Measurements from ENCODE around the gene NR3C1. TPM values are rescaled to one million over a fixed set of nuclear protein-coding genes. Genes with fewer than 3 reads are reported as not detected.

NR3C1 gene
- 35.3 and 42.1 TPM in 2 replicates for total RNA-seq (2014; rRNA removed; shearing (Covaris generic))

DNA sequence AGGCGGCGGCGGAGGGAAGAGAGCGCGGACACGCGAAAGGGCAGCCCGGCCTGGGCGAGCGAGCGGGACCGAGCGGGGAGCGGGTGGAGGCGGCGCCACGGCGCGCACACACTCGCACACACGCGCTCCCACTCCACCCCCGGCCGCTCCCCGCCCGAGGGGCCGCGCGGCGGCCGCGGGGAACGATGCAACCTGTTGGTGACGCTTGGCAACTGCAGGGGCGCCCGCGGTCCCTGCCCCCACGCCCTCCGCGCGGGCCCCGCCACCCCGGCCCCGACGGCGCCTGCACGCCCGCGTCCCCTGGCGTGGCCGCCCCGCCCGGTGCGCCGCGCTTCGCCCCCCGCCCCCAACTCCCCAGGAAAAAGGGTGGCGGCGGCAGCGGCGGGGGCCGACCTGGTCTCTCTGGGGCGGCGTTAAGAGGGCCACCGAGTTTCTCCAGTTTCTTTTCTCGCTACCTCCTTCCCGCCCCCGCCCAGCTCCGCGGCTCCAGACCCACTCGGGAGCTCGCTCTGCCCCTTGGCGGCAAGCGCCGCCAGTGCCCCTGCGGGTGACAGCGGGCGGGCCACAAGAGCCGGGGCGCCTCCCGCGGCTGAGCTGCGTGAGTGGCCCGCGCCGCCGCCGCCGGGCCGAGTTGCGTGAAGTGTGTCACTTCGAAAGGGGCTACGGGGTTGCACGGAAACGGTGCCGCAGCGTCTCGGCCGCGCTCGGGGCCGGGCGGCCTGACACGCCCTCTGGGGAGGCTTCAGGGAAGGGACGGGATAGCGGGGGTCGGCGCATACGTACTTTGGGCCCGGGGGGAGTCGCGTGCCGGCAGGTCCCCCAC, at the start of gene NR3C1:
NR3C1 (minus strand) TSS at position 94 of the 823 bp plus-strand sequence. CDS start 2,847 bp downstream, outside the sequence.
- DNase-seq (ENCODE audit: low spot score): peak; percentile 70

DNA sequence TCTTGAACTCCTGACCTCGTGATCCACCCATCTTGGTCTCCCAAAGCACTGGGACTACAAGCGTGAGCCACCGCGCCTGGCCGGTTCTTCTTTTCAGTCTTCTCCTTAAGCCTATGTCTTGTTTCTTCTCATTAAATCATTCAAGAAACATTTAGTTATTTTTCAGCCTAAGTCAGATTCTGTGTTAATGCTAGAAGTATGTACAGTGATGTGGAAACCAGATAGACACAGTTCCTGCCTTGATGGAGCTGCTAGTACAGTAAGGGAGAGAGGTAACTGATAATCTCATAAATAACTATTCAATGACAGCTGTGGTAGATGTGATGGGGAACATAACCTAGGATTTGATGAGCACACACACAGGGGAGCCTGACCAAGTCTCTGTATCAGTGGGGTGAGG, 46.3 kb upstream of the NR3C1 start:
- DNase-seq (ENCODE audit: low spot score): no peak

DNA sequence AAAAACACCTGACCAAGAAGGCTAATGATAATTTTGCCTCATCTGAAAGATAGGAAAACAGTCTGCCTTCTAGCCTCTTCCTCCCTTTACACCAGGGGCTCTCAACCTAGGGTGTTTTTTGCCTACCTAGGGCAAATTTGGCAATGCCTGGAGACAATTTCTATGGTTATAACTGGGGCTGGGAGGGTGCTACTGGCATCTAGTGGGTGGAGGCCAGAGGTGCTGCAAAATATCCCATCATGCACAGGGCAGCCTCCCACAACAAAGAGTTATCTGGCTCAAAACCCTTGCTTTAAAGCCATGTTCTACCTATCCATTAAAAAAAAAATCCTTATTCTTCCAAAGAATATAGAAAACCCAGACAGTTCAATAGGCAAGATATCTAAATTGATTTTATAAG, 45.0 kb upstream of the NR3C1 start:
- no peak for DNase-seq (ENCODE audit: low spot score)

DNA sequence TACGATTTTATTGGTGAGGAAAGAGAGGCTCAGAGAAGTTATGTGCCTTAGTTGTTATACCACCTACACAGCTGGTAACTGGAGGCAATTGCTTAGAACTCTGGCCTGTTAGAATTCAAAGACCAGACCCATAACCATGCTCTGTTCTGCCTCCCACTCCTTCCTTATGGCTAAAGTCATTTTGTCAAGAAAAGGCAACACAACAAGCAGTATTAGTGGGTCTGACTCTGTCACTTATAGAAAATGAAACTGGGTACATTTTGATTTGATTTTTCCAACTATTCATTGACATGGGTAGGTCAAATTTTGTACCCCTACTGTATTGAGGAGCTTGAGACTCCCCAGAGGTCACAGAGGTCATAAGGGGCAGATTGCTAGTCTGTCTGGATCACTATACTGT, 44.5 kb upstream of the NR3C1 start:
- DNase-seq (ENCODE audit: low spot score): no peak

DNA sequence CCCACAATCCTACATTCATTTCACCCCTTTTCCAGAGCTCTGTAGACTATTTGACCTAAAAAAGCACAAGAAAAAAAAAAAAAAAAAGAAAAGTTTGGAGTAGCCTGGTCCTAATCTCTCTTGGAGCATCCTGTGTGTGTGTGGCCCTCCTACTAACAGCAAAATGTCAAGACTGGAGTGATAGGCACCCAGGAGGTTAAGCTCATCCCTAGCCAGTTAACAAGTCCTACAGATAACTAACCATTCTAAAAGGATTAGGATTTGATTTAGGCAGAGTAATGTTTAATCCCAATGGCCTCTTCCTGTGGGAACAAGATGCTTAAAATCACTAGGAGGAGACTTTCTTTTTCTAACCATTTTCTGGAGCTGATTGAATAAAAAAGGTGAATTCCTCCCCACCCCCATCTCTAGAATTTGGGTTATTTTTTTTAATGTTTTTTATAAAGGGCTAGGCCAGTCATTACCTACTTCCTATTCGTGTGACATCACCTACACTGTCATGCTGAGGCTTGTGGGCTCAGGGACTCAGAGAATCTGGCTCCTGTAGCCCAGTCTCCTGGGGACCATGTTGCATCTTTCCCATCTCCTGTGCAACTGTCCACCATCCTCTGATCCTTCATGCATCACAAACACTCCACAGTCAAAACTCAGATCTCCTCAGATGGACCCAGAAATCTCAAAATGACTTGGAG, 43.2 kb upstream of the NR3C1 start:
- DNase-seq (ENCODE audit: low spot score): no peak

DNA sequence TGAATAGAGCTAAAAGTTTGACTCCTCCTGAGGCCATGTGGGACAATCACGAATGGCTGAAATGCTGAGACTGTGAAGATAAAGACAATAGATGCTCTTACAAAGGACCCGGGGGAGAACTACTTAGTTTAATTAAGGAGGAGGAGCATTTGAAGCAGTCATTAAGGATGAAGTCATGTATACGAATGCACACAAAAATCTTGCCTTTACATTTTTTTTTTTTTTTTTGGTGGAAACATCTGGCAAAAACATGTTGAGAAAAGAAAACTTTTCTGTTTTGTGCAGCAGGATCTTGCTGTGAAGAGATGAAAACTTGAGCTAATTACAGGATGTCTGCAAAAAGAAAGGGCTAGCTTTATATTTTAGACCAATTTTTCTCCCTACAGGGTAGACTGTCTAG, 42.3 kb upstream of the NR3C1 start:
- no peak for DNase-seq (ENCODE audit: low spot score)

DNA sequence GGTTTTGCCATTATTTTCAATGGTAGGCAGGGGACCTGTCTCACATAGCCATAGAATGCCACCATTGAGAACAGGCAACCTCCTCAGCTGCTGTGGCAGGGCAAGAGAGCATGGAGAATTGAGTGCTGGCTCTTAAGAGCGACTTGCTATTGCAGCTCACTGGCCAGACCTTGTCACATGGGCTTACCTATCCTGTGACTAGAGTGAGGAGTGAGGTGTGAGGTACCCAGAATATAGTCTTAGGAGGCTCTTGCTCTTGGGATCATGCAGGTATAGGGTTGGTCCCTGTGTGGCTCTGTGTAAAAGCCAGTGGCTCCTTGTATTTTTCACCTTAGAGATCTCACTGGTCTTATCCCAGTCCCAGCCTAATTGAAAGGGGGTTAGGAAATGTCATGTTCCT, 39.8 kb upstream of the NR3C1 start:
- no peak for DNase-seq (ENCODE audit: low spot score)

DNA sequence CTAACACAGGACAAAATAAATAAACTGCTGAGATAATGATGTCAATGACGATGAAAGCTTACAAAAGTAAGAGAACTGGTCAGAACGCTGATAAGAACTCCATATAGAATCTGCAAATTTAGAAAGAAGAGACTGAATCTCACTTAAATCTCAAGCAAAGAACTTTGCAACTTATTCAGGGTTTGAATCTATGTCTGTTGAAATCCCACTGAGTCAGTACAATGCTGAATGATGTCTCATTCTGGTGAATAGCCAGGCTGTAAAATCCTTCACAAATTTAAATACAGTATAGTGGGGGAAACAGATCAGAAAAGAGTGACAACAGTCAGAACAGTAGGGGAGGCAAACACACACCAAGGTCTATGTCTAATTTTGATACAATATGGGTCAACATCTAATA, 38.9 kb upstream of the NR3C1 start:
- no peak for DNase-seq (ENCODE audit: low spot score)

DNA sequence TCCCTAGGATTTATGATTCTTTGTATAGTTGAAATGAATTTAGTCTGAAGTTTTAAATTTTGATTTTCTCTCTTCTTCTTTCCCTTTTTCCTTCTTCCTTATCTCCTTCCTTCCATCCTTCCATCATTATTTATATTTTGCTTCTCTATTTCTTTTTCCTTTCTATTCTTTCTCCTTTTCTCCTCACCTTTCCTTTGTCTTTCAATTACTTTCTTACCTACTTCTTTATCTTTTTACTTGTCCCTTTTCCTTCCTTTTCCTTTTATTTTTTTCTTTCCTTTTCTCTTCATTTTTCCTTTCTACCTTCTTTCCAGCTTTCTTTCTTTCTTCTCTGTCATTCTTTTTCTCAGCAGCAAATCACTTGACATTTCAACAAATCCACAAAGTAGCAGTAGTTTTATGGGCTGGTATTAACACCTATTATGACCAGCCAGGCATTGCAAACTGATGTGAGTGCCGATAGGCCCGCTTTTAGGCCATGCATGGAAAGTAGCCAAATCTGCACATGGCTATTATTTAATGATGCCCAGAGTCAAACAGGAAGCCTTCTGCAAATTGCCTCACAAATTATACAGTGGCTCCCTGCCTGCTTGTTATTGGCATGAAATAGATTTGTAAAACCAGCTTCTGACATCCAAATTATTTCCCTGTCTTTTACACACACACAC, 37.1 kb upstream of the NR3C1 start:
- no peak for DNase-seq (ENCODE audit: low spot score)

DNA sequence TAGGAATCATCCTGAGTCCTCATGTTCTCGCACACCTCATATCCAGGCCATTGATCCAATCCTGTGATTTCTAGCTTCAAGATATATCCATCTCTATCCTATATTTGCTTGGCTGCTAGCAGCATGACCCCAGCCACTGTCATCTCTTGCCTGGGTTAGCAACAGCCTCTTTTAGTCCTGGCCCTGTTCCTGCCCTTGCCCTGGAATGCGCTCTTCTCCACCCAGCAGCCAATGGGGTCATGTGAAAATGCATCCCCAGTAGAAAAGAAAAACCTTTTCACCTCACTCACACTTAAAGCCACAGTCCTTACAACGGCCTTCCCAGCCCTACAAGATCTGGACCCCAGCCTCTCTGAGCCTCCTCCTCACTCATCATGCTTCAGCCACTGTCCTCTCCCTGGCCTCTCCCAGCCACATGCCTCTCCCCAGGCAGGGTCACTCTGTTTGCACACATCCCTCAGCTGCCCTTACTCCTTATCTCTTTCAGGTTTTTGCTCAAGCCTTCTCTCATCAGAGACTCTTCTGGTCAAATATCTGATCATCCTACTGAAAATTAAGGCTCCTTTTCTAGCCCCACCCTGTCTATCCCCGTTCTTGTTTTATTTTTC, 34.3 kb upstream of the NR3C1 start:
- DNase-seq (ENCODE audit: low spot score): no peak

DNA sequence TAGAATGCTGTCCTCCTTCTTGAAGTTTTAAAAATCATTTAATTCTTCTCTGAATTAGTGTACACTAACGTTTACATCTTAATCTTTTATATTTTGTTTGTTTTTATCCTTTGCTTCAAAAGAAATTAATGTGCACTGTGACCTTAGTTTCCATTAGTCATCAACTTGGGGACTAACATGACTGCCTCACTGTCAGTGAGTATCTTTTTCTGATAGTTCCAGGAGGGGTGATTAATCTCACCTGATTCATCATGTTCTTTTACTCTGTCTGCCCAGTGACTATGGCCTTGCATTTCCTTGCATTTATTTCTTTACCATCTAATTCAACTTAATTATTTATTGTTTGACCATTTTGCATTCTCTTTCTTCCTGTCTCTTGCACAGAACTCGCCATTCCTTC, 33.4 kb upstream of the NR3C1 start:
- DNase-seq (ENCODE audit: low spot score): peak; percentile 17

DNA sequence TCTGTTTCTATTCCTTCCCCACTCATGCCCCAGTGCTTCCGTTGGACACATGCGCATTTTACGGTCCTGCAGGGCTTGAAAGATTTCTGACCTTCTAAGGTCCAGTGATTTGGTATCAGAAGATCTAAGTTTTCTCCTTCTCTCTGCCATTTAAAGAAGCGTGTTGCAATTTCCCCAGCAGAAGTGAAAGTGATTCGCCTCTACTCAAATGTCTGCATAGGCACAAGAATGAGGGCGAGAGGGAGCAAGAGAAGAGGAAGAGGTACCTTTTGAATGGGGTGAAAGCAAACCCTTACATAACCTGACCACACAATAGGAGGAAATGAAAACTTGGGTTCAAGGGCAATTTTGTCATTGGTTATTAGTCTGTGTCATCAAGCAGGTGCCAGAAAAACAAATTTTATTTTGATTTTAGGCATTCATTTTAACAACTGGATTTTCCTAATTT, 31.7 kb upstream of the NR3C1 start:
- DNase-seq (ENCODE audit: low spot score): no peak

DNA sequence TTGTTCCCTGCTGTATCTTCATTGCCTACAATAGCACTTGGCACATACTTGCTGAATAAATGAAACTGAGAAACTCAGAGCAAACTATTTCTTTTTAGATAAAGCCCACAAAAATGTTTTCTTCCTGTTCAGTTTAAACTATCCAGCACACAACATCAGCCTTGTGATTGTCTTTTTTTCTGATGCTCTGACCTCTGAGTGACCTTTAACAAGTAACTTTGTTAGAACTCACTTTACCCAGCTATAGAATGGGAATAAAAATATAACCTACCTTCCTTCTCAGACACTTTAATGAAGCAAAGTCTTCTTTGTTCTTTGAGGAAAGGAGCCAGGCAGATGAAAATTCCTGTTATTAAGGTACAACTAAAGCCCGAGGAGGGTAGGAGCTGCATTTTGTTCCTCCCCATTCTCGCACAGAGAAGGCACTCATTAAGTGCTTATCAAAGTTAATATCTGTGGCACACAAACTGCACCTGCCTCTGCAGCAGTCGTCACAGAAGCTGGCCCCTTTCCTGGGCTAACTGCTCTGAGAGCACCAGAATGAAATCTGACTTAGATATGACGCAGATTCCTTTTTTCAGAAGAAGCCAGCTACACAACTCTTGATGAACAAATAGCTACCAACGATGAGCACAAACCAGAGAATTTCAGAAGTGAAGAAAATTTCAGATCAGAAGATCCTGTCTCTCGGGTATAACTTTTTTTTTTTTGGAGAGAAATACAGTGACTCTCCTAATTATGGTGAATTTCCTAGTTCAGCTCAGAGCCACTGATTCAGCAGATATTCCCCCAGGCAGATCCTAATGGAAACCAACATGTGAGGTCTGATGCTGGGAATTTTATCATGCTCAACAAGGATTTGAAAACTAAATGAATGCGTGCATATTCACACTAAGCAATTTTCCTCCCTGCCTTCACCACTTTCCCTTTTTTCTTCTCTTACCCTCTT, 31.0 kb upstream of the NR3C1 start:
- DNase-seq (ENCODE audit: low spot score): no peak

DNA sequence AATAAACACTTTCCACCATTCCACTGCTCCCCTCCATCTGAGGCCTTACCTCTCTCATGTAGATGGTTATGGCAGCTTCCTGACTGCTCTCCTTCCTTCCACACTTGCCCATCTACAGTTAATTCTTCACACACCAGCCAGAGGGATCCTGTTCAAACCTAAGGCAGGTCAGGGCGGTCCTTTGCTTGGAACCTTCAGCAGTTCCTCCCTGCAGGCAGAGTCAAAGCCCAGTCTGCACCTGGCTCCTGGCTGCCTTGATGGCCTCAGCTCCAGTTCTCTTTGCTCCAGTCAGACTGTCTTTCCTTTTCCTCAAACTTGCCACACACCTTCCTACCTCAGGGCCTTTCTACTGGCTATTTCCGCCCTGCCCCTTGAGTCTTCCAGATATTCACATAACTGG, 30.2 kb upstream of the NR3C1 start:
- no peak for DNase-seq (ENCODE audit: low spot score)

DNA sequence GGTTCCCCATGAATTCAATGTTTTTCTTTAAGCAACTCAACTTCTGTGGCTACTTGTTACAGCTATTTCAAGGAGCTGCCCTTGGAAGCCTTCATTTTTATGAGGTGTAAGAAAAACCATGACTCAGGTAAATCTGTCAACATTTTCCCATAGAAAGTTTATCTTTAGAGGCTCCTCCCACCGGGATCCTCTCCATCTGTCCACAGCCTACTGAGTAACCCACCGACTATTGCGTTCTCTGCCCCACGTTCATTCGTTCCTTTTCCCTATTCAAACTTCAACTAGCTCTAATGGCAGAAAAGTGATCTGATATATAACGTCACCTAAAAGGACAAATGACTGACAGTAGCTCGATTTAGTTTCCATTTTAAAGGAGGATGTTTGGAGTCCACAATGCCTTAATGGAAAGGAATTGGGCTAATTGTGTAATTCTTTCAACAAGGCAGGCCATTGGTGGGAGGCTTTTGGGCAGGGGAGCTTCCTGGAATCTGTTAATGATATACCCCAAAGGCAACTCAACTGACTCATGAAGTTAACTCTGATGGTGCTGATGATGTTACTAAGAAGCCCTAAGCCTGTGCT, 29.3 kb upstream of the NR3C1 start:
- DNase-seq (ENCODE audit: low spot score): peak; percentile 32

DNA sequence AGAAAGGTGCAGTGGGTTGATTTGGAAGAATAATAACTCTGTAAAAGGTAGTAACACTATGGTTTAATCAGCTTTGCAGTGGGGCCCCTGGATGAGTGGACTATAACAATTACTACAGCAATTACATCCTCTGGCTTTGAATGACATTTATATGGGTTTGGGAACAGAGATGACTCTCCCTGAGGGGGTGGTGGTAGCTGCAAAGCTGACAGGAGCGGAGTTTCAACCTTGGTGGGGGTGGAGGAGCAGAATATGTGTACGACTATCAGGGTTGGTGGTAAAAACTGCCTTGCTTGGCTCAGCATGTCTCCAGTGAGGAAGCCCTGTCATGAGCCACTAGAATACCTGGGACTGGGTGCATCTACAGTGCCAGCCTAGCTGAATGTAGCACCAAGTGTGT, 28.3 kb upstream of the NR3C1 start:
- no peak for DNase-seq (ENCODE audit: low spot score)

DNA sequence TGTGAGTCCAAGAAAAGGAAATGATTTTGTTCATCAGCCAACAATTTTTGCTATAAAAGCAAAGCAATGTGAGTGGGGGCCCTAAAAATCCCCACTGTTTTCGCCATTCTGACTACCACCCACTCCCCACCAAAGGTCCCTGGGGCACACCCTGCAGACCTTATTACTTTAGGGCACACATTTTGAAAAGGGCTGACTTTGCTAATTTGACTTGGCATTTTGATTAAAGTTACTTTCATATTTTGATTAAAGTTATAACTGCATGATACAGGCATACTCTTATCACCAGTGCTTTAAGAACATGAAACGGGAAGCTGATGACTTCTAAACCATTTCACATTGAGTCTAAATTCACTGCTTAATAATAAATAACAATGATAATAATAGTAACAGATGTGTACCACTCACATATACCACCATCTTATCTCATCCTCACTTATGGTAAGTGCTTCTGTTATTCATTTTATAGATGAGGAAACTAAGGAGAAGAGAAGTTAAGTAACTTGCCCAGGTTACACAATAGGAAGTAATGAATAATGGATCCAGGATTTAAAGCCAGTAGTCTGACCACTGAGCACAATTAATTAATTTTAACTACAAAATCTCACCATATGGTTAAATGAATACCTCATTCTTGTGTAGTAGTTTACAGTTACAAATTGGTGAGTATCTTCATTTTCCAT, 25.4 kb upstream of the NR3C1 start:
- no peak for DNase-seq (ENCODE audit: low spot score)

DNA sequence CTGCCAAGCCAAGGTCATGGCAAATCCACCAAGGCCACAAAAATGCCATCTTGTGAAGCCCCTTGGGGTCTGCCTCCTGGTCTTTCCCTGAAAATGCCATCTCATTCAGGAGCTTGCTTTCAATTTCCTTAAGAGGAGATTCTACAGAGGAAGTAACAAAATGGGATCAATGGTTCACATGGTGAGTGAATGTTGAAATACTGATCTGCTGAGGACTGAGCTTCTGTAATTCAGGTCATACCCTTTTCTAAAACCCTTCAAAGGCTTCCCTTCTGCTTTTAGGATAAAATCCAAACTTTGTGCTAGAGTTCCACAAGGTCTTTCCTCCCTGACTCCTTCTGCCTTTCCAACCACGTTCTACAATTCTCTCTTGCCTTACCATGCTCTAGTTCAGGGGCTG, 24.7 kb upstream of the NR3C1 start:
- no peak for DNase-seq (ENCODE audit: low spot score)

DNA sequence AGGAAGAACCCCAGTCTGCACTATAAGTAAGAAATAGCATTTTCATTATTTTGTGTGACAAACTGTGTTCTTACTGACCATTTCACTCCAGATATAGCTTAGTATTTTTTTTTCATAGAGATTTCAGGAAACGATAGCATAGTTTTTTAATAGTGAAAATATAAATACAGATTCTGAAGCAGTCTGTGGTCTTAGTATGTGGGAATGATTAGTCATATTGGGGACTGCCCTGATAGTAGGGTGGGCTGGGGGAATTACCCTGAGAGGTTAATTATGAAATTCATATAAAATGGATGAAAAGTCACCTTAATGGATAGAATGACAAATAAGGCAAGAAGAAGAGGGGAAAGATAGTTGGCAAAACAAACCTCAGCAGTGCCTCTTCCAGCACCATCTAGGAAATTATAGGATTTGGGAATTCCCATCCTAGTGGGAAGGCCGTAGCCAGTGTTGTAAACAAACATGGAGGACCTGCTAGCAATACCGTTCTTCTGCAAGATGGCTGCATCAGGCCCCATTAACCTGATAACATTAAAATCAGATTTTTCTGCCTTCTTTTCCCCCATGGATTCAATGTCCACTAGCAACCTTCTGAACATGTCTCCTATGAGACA, 23.7 kb upstream of the NR3C1 start:
- DNase-seq (ENCODE audit: low spot score): no peak
